Amniotic stem cell (primary cell): ENCODE results near the gene PCSK6.
"Not testable (repeated sequence)": the region's sequence is repeated elsewhere in the genome, so short reads cannot be mapped to it uniquely, and the experiment has no call there.

ENCODE experiments used
- DNase-seq: peaks from one replicate; lab custom pipeline; 2025; lab: John Stamatoyannopoulos, UW

PCSK6 gene

GRCh38 chr15:101429646-101430045, 59.9 kb downstream of the PCSK6 start:
- DNase-seq = no peak

GRCh38 chr15:101429191-101429590, 60.3 kb downstream of the PCSK6 start:
- no peak for DNase-seq

- no peak for DNase-seq
Observed at GRCh38 chr15:101428758-101429157, 60.7 kb downstream of the PCSK6 start.

- no peak for DNase-seq
Observed at GRCh38 chr15:101427606-101428487, 61.7 kb downstream of the PCSK6 start.

- DNase-seq = no peak
Observed at GRCh38 chr15:101426761-101427333, 62.7 kb downstream of the PCSK6 start.

- DNase-seq = no peak
Observed at GRCh38 chr15:101425787-101426365, 63.6 kb downstream of the PCSK6 start.

GRCh38 chr15:101424984-101425383, 64.5 kb downstream of the PCSK6 start:
- DNase-seq = no peak

- no peak for DNase-seq
Observed at GRCh38 chr15:101420232-101420631, 69.3 kb downstream of the PCSK6 start.

GRCh38 chr15:101416475-101416874, 73.0 kb downstream of the PCSK6 start:
- not testable (repeated sequence) for DNase-seq

- DNase-seq = no peak
Observed at GRCh38 chr15:101413239-101413638, 76.3 kb downstream of the PCSK6 start.

- no peak for DNase-seq
Observed at GRCh38 chr15:101411581-101411980, 77.9 kb downstream of the PCSK6 start.

GRCh38 chr15:101411085-101411484, 78.4 kb downstream of the PCSK6 start:
- no peak for DNase-seq

GRCh38 chr15:101410612-101411011, 78.9 kb downstream of the PCSK6 start:
- no peak for DNase-seq

GRCh38 chr15:101409621-101410020, 79.9 kb downstream of the PCSK6 start:
- no peak for DNase-seq

GRCh38 chr15:101407966-101408775, 81.3 kb downstream of the PCSK6 start:
- no peak for DNase-seq

GRCh38 chr15:101407439-101407838, 82.1 kb downstream of the PCSK6 start:
- DNase-seq = no peak

GRCh38 chr15:101406526-101407195, 82.8 kb downstream of the PCSK6 start:
- no peak for DNase-seq

- no peak for DNase-seq
Observed at GRCh38 chr15:101406036-101406435, 83.5 kb downstream of the PCSK6 start.

- no peak for DNase-seq
Observed at GRCh38 chr15:101404245-101404644, 85.3 kb downstream of the PCSK6 start.

- not testable (repeated sequence) for DNase-seq
Observed at GRCh38 chr15:101402883-101403282, 86.6 kb downstream of the PCSK6 start.

GRCh38 chr15:101401286-101401685, 88.2 kb downstream of the PCSK6 start:
- DNase-seq = no peak

GRCh38 chr15:101399431-101399830, 90.1 kb downstream of the PCSK6 start:
- DNase-seq = no peak
